ENCODE data around the gene SV2C.

GRCh38 chr5:76202182-76202581 lies 119.0 kb downstream of the SV2C start:
- TF ChIP-seq CTCF (IDR thresholded peaks at IDR 0.05) (no peak), EZH2 (IDR thresholded peaks at IDR 0.05; ENCODE audit: borderline replicate concordance, insufficient read depth, low read depth, low read length, poor library complexity, severe bottlenecking) (no peak)
